Upper lobe of left lung (tissue), 6 donors: ENCODE measurements around the gene DOCK4. TPM values are rescaled to one million over a fixed set of nuclear protein-coding genes. Genes with fewer than 3 reads are reported as not detected.

Experiments
- ATAC-seq, 2 donors: fragments of 200-7000 bp; cut with Tn5 transposase; one replicate each; pipeline ENCODE4 v1.9.1; 2022; ENCODE audit warnings: mild to moderate bottlenecking in 2 of 2, moderate library complexity in 2 of 2; ENCODE audit not compliant: low FRiP score in 2 of 2
- DNase-seq, 2 donors: peaks; one replicate each; pipeline ENCODE4 v3.0.0-alpha.2; 2019 to 2020
- H3K27ac ChIP-seq, 4 donors: fragments of 200-600 bp; sonication (generic); one replicate each; pipeline ENCODE4 v1.5.1; 2016 to 2019
- H3K27me3 ChIP-seq, 4 donors: fragments of 200-600 bp; sonication (generic); one replicate each; pipeline ENCODE4 v1.5.1; 2017 to 2019
- H3K36me3 ChIP-seq, 4 donors: fragments of 200-600 bp; sonication (generic); one replicate each; pipeline ENCODE4 v1.5.1; 2016 to 2019
- H3K4me1 ChIP-seq, 4 donors: fragments of 200-600 bp; sonication (generic); one replicate each; pipeline ENCODE4 v1.5.1; 2018 to 2019
- H3K4me3 ChIP-seq, 4 donors: fragments of 200-600 bp; sonication (generic); one replicate each; pipeline ENCODE4 v1.5.1; 2017 to 2019; ENCODE audit warnings: mild to moderate bottlenecking in 2 of 4, moderate library complexity in 1 of 4
- H3K9me3 ChIP-seq, 4 donors: fragments of 200-600 bp; sonication (generic); one replicate each; pipeline ENCODE4 v1.5.1; 2018 to 2019
- EP300 ChIP-seq, 4 donors: sonication (generic); formaldehyde crosslinking; IDR thresholded peaks; one replicate each; pipeline ENCODE4 v1.5.1; 2017; ENCODE audit warnings: antibody characterized with exemption in 4 of 4, control low read depth in 2 of 4
- POLR2A ChIP-seq, 4 donors: fragments of 450-650 bp; IDR thresholded peaks; one replicate each; pipeline ENCODE4 v1.5.1; 2016 to 2017; ENCODE audit warnings: antibody characterized with exemption in 4 of 4, mild to moderate bottlenecking in 2 of 4
- POLR2AphosphoS5 ChIP-seq, 2 donors: sonication (generic); formaldehyde crosslinking; IDR thresholded peaks; one replicate each; pipeline ENCODE4 v1.5.1; 2017; ENCODE audit warnings: antibody characterized with exemption in 2 of 2
- WGBS, 2 donors: methylation state at CpG; one replicate each; pipeline ENCODE4 v1.1.5; 2017 to 2018; 5-methylcytosine and 5-hydroxymethylcytosine counted together
- total RNA-seq, 6 donors: library from RNA; depleted of rRNA in 4 of 6; stranded (reverse); fragments of >200 nt in 4 of 6; gene quantifications; one replicate each; pipeline versions ENCODE4 v1.1.0 to v1.2.1, GENCODE V29; 2016 to 2021
- TF ChIP-seq, protein P1 (sequence below), 6 experiments: fragments of 450-650 bp in 4 of 6; fragments of 200-600 bp in 2 of 6; sonication (generic) in 2 of 6; IDR thresholded peaks; one replicate each; pipeline ENCODE4 v1.5.1; 2016 to 2019; ENCODE audit warnings: antibody characterized with exemption in 6 of 6
- donor health status: DM: no; HTN: no; CAD: no; lungs with moderate emphysema.
- donor health status: DM: no; HTN: yes; CAD: no; lungs with severe emphysema.

Gene DOCK4
- total RNA-seq, 6 donors from 2014 or later: 53.6 to 166 (median 100) TPM

DNA sequence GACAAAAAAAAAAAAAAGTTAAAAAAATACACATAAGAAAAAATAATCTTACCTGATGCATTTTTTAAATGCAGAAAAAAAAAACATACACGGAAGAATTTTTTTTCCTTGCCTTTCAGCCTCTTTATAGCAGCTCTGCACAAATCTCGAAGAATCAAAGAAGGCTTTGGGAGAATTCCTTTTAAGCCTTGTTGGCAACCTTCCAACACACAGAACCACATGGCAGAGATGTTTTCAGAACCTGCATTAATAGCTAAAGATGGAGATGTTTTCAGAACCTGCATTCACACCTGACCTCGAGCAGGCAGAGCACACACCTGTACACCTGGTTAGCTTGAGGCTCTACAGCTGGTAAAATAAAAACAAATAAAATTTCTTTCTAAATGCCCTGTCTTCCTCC, 65.6 kb downstream of the DOCK4 start:
- ATAC-seq (no peak), DNase-seq (no peak)
- H3K4me3 ChIP-seq: no peak overlapping the region
- H3K27ac ChIP-seq: no peak overlapping the region
- no peaks in the 10 kb centered on the region for H3K27me3 ChIP-seq
- WGBS, 2 donors: 58 to 67% methylated on average over 3 of the region's 3 CpGs
- TF ChIP-seq POLR2AphosphoS5 (IDR thresholded peaks at IDR 0.05) (no peak), EP300 (IDR thresholded peaks at IDR 0.05) (no peak), POLR2A (IDR thresholded peaks at IDR 0.05) (no peak)
- TF ChIP-seq, protein P1, sequence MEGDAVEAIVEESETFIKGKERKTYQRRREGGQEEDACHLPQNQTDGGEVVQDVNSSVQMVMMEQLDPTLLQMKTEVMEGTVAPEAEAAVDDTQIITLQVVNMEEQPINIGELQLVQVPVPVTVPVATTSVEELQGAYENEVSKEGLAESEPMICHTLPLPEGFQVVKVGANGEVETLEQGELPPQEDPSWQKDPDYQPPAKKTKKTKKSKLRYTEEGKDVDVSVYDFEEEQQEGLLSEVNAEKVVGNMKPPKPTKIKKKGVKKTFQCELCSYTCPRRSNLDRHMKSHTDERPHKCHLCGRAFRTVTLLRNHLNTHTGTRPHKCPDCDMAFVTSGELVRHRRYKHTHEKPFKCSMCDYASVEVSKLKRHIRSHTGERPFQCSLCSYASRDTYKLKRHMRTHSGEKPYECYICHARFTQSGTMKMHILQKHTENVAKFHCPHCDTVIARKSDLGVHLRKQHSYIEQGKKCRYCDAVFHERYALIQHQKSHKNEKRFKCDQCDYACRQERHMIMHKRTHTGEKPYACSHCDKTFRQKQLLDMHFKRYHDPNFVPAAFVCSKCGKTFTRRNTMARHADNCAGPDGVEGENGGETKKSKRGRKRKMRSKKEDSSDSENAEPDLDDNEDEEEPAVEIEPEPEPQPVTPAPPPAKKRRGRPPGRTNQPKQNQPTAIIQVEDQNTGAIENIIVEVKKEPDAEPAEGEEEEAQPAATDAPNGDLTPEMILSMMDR (IDR thresholded peaks at IDR 0.05): no peak
- no peaks in the 10 kb centered on the region for H3K36me3 ChIP-seq
- H3K4me1 ChIP-seq: peaks cover 18 to 57% (median 27%) of the 10 kb centered on the region in 4 donors
- H3K9me3 ChIP-seq: no peaks in the 10 kb centered on the region

DNA sequence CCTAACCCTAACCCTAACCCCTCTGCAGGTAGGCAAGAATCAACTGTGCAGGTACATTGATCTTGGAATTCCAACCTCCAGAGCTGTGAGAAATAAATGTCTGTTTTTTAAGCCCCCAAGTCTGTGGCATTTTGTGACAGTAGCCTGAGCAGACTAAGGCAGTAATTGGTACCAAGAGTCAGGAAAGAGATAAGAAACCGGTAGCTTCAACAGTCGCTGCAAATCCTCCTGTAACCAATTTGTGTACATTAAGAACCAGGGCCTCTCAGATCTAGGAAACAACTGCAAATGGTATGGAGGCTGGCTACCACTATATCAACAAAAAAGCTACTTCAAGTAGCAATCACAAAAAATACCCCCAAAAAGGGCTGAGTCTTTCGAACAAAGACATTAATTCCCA, 67.3 kb downstream of the DOCK4 start:
- Histone ChIP-seq H3K36me3 (no peaks in the 10 kb centered on the region), H3K27ac (peak overlapping the region in 1 of 4 donors; percentile 44), H3K9me3 (no peaks in the 10 kb centered on the region), H3K4me3 (no peak overlapping the region), H3K4me1 (peaks cover 12 to 57% (median 18%) of the 10 kb centered on the region in 4 donors), H3K27me3 (no peaks in the 10 kb centered on the region)
- DNase-seq (no peak), ATAC-seq (no peak)
- TF ChIP-seq EP300 (IDR thresholded peaks at IDR 0.05) (no peak), POLR2A (IDR thresholded peaks at IDR 0.05) (no peak), POLR2AphosphoS5 (IDR thresholded peaks at IDR 0.05) (no peak)
- TF ChIP-seq, protein P1 (IDR thresholded peaks at IDR 0.05): no peak
- WGBS, 2 donors: 64 to 86% methylated on average over 3 of the region's 3 CpGs

DNA sequence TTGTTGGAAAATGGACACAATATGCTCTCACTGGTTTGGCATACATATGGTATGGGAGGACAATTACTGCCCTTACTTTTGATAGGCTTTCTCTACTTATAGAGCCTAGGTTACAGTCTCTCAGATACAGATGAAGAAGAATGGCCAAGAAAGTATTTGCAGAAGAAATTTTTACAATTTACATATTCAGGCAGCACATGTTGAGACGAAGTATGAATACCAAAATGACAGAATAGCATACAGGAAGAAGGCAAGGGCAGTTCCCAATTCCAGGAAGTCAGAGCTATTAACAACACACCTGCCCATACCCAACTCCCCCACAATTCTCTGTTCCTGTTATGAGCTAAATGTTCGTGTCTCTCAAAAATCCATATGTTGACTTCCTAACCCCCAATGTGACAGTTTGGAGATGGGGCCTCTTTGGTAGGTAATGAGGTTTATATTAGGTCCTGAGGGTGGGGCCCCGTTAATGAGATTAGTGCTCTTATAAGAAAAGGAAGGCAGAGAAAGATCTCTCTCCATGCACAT, 67.8 kb downstream of the DOCK4 start:
- no peaks in the 10 kb centered on the region for H3K27me3 ChIP-seq
- peaks cover 12 to 58% (median 17%) of the 10 kb centered on the region in 4 donors for H3K4me1 ChIP-seq
- WGBS, 2 donors: 68 to 72% methylated on average over 3 of the region's 3 CpGs
- TF ChIP-seq POLR2AphosphoS5 (IDR thresholded peaks at IDR 0.05) (no peak), POLR2A (IDR thresholded peaks at IDR 0.05) (no peak), EP300 (IDR thresholded peaks at IDR 0.05) (no peak)
- TF ChIP-seq, protein P1 (IDR thresholded peaks at IDR 0.05): no peak
- no peaks in the 10 kb centered on the region for H3K9me3 ChIP-seq
- no peak for DNase-seq
- no peak overlapping the region for H3K4me3 ChIP-seq
- ATAC-seq: no peak
- no peaks in the 10 kb centered on the region for H3K36me3 ChIP-seq
- peak overlapping the region in 1 of 4 donors; percentile 1 for H3K27ac ChIP-seq

DNA sequence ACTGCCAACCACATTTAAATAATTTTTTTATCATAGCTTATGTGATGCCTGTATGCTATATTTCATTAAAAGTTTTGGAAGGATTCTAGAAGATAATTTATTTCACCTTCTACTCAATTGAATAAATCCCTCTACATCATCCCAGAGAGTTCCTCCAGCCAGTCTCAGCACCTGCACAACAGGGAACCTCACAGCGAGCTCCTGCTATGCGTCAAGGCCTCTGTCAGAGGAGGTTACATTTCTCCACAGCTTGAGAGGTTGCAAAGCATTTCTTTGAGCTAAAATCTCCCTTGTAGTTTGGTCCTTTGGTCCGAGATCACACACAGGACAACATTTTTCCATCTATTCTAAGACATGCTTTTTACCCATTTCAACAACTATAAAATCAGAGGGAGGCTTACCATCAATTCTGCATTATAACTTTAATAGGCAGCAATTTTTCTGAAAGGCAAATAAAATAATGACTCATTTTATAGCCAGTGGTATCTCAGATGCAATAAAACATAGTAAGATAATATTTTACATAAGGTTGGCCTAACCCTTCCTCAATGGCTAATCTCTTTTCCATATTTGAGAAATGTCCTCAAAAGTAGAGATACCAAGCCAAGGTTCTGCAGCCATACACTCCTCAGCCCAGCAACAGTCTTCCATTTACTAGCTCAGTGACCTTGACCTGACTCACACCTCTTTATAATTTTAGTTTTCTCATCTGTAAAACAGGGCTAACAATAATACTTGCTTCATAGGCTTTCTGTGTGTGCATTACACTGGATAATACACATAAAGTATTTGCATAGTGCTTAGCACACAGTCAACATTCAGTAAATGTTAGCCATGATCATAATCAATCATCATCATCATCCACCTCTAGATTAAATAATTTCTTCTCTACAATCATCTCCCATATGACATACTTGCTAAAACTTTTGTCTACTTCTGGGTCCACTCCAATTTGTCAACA, 68.8 kb downstream of the DOCK4 start:
- 89 to 92% methylated on average over 3 of the region's 3 CpGs for WGBS, 2 donors
- Histone ChIP-seq H3K36me3 (no peaks in the 10 kb centered on the region), H3K27ac (peak overlapping the region in 2 of 4 donors; percentile 24 to 62), H3K4me1 (peaks cover 4 to 58% (median 20%) of the 10 kb centered on the region in 4 donors), H3K27me3 (no peaks in the 10 kb centered on the region), H3K4me3 (no peak overlapping the region), H3K9me3 (no peaks in the 10 kb centered on the region)
- DNase-seq (no peak), ATAC-seq (no peak)
- TF ChIP-seq POLR2A (IDR thresholded peaks at IDR 0.05) (no peak), POLR2AphosphoS5 (IDR thresholded peaks at IDR 0.05) (no peak), EP300 (IDR thresholded peaks at IDR 0.05) (no peak)
- TF ChIP-seq, protein P1 (IDR thresholded peaks at IDR 0.05): no peak
